Measurements from ENCODE around the gene CLIP1.

- TF ChIP-seq ZNF274 (IDR thresholded peaks at IDR 0.05; ENCODE audit: low read depth, low read length) = no peak
- no peak for TF ChIP-seq SUZ12 (IDR thresholded peaks at IDR 0.05; ENCODE audit: extremely low read depth, insufficient read depth, insufficient read length)
- no peak for TF ChIP-seq YY1 (IDR thresholded peaks at IDR 0.05; ENCODE audit: insufficient read depth, insufficient read length)
Observed at GRCh38 chr12:122265886-122266229, 156.6 kb downstream of the CLIP1 start.

Measured in NT2/D1 (cell line).